HepG2 (cell line): Measurements from ENCODE around the gene ALDH1L2. TPM values are rescaled to one million over a fixed set of nuclear protein-coding genes. Genes with fewer than 3 reads are reported as not detected.
A peak's percentile ranks its signal among the peaks of the same experiment; 100 is the strongest.

Source experiments
- ATAC-seq: fragments of 200-7000 bp; cut with Tn5 transposase; 3 replicates; pipeline ENCODE4 v1.9.1; 2020; ENCODE audit warnings: mild to moderate bottlenecking, moderate library complexity
- Bru-seq: library from RNA; stranded (reverse); fragments of 400-500 nt; gene quantifications from one replicate; lab custom pipeline; 2021; lab: Mats Ljungman, UMichigan
- BruChase-seq, 2 experiments: library from RNA; stranded (reverse); fragments of 400-500 nt; gene quantifications; one replicate each; lab custom pipeline; 2021; lab: Mats Ljungman, UMichigan
- BruUV-seq: library from RNA; stranded (reverse); fragments of 400-500 nt; replicated peaks from 2 replicates; lab custom pipeline; 2021; lab: Mats Ljungman, UMichigan
- CTCF ChIA-PET: fragments of 300-600 bp; formaldehyde crosslinking; extraction: SDS; loops from one replicate; lab custom pipeline; 2021; ENCODE audit warnings: low total read pairs, inconsistent platforms, low intra/inter-chr PET ratio; lab: Yijun Ruan, JAX
- POLR2A ChIA-PET: fragments of 350-600 bp; sonication (Branson Sonifier 250); formaldehyde crosslinking; loops from one replicate; lab custom pipeline; 2020; ENCODE audit warnings: antibody characterized with exemption, inconsistent platforms; lab: Yijun Ruan, JAX
- DNase-seq: peaks from one replicate; pipeline ENCODE4 v3.0.0-alpha.2; 2015; ENCODE audit warnings: low spot score
- FAIRE-seq: peaks from 3 replicates; lab custom pipeline; 2011; peaks lifted over from hg19 to GRCh38; lab: Jason Lieb, UNC
- H2AFZ ChIP-seq: one replicate; pipeline ENCODE4 v1.6.1; 2011; ENCODE audit warnings: low read length, inconsistent platforms
- H3K27ac ChIP-seq: fragments of 300-600 bp; 3 replicates; pipeline ENCODE4 v1.8.0; 2011; ENCODE audit warnings: mixed run types, mild to moderate bottlenecking, mixed read lengths, low read length, inconsistent platforms; ENCODE audit not compliant: insufficient read depth; ENCODE audit errors: extremely low read length
- H3K27me3 ChIP-seq, 2 experiments: fragments of 200-600 bp in 1 of 2; 2 replicates in 1 of 2; 3 replicates in 1 of 2; pipeline versions ENCODE4 v1.6.0 to v1.8.0; 2011; ENCODE audit warnings: low read length in 2 of 2, mild to moderate bottlenecking in 2 of 2, moderate library complexity in 2 of 2, inconsistent platforms in 1 of 2; ENCODE audit not compliant: insufficient read depth in 2 of 2, control insufficient read depth in 1 of 2
- H3K36me3 ChIP-seq, 2 experiments: fragments of 200-600 bp in 1 of 2; replicated peaks in 1 of 2; 2 replicates in 1 of 2; 3 replicates in 1 of 2; pipeline versions ENCODE4 v1.5.1 to v1.8.0; 2011; ENCODE audit warnings: low read length in 2 of 2, inconsistent platforms in 1 of 2; ENCODE audit not compliant: insufficient read depth in 2 of 2, control insufficient read depth in 1 of 2
- H3K4me1 ChIP-seq: 2 replicates; pipeline ENCODE4 v1.5.1; 2012; ENCODE audit warnings: low read length, inconsistent platforms; ENCODE audit not compliant: insufficient read depth
- H3K4me2 ChIP-seq: 2 replicates; pipeline ENCODE4 v1.6.0; 2011; ENCODE audit warnings: low read depth, low read length, inconsistent platforms
- H3K4me3 ChIP-seq, 3 experiments: fragments of 200-600 bp in 1 of 3; sonication (generic), shearing (Covaris generic) in 1 of 3; replicated peaks in 1 of 3; 2 replicates each; pipeline ENCODE4 v1.5.1; 2011 to 2016; ENCODE audit warnings: low read length in 3 of 3, inconsistent platforms in 2 of 3, low read depth in 2 of 3, mild to moderate bottlenecking in 2 of 3, control low read depth in 1 of 3, mixed read lengths in 1 of 3; ENCODE audit not compliant: insufficient read depth in 1 of 3
- H3K79me2 ChIP-seq: one replicate; pipeline ENCODE4 v1.6.1; 2011; ENCODE audit warnings: low read length, inconsistent platforms; ENCODE audit not compliant: insufficient read depth
- H3K9ac ChIP-seq: 2 replicates; pipeline ENCODE4 v1.6.0; 2011; ENCODE audit warnings: mild to moderate bottlenecking, low read depth, low read length, inconsistent platforms; ENCODE audit not compliant: insufficient read depth
- H3K9me3 ChIP-seq: 2 replicates; pipeline ENCODE4 v1.5.1; 2012; ENCODE audit warnings: mild to moderate bottlenecking, low read length
- H4K20me1 ChIP-seq: 2 replicates; pipeline ENCODE4 v1.6.0; 2011; ENCODE audit warnings: inconsistent platforms, mild to moderate bottlenecking, low read length, moderate library complexity; ENCODE audit not compliant: insufficient read depth
- GPN1 ChIP-seq: sonication (generic); formaldehyde crosslinking; IDR thresholded peaks from 2 replicates; pipeline ENCODE4 v1.5.1; 2020; ENCODE audit warnings: missing genetic modification reagents, borderline replicate concordance
- HMG20B ChIP-seq: conservative IDR thresholded peaks from 2 replicates; pipeline ENCODE4 v1.6.1; 2016; ENCODE audit warnings: missing genetic modification reagents, missing compliant biosample characterization
- JARID2 ChIP-seq: sonication (generic); formaldehyde crosslinking; IDR thresholded peaks from 2 replicates; pipeline ENCODE4 v1.8.1; 2023; ENCODE audit warnings: missing genetic modification reagents, inconsistent platforms; ENCODE audit not compliant: insufficient replicate concordance
- SMARCC2 ChIP-seq: fragments of 450-650 bp; IDR thresholded peaks from 2 replicates; pipeline ENCODE4 v1.6.1; 2017; ENCODE audit warnings: antibody characterized with exemption, mild to moderate bottlenecking
- TGIF2 ChIP-seq: IDR thresholded peaks from 2 replicates; pipeline ENCODE4 v1.6.1; 2016; ENCODE audit warnings: control low read depth, missing compliant biosample characterization
- ZBTB33 ChIP-seq: sonication (generic); formaldehyde crosslinking; IDR thresholded peaks from 2 replicates; pipeline ENCODE4 v1.4.0; 2020; ENCODE audit warnings: missing genetic modification reagents
- ZIK1 ChIP-seq: sonication (generic); formaldehyde crosslinking; IDR thresholded peaks from 2 replicates; pipeline ENCODE4 v1.5.0; 2020; ENCODE audit warnings: mild to moderate bottlenecking, low read depth, missing genetic modification reagents, borderline replicate concordance
- WGBS: methylation state at CpG from one replicate; pipeline ENCODE4 v1.1.6; 2017; ENCODE audit warnings: low lambda C conversion rate; 5-methylcytosine and 5-hydroxymethylcytosine counted together
- in situ Hi-C: cut with HindIII; loops from 2 replicates; pipeline ENCODE4 v1.10.0; 2017; ENCODE audit warnings: low pct_unique_long_range_greater_than_20kb; ENCODE audit not compliant: extremely low pct_ligation_motif_present
- intact Hi-C: fragments of 100-400 bp; cut with micrococcal nuclease; formaldehyde crosslinking; loops from one replicate; pipeline ENCODE4 v1.10.0; 2022; ENCODE audit not compliant: unreplicated experiment
- long read RNA-seq, 2 experiments: library from RNA in 1 of 2; library from polyadenylated mRNA in 1 of 2; stranded (forward) in 1 of 2; unstranded in 1 of 2; transcript quantifications; one replicate each; pipeline ENCODE4 v2.0.0, GENCODE V29; 2019 to 2022
- polyA minus RNA-seq, 3 experiments: library from RNA; depleted of rRNA, polyadenylated mRNA; stranded (reverse); fragments of >200 nt; gene quantifications; 2 replicates each; pipeline ENCODE4 v1.2.3, GENCODE V29; 2011; ENCODE audit warnings: low replicate concordance in 1 of 3
- polyA plus RNA-seq, 8 experiments: library from polyadenylated mRNA; depleted of rRNA in 3 of 8; stranded (reverse) in 7 of 8; unstranded in 1 of 8; fragments of >200 nt; fragmentation: Illumina TruSeq in 4 of 8; extraction: Trizol in 4 of 8; gene quantifications; 2 replicates each; pipeline versions ENCODE4 v1.2.1 to v1.2.3, GENCODE V29; 2011 to 2016; ENCODE audit warnings: low read depth in 4 of 8, missing spikeins in 1 of 8, mixed read lengths in 1 of 8; ENCODE audit not compliant: insufficient read depth in 1 of 8
- total RNA-seq, 5 experiments: library from RNA; depleted of rRNA; stranded (reverse); fragments of >200 nt; fragmentation: Illumina TruSeq; extraction: Trizol; gene quantifications; 2 replicates each; pipeline ENCODE4 v1.2.3, GENCODE V29; 2016; ENCODE audit warnings: low read depth in 1 of 5
- TF ChIP-seq, protein P1 (sequence below): sonication (generic); formaldehyde crosslinking; IDR thresholded peaks from 2 replicates; pipeline ENCODE4 v1.5.1; 2020; ENCODE audit warnings: mild to moderate bottlenecking, missing genetic modification reagents, moderate library complexity
- TF ChIP-seq, protein P2 (sequence below), 2 experiments: sonication (generic) in 1 of 2; formaldehyde crosslinking in 1 of 2; IDR thresholded peaks; 2 replicates each; pipeline versions ENCODE4 v1.4.0 to v1.6.1; 2018 to 2020; ENCODE audit warnings: missing genetic modification reagents in 2 of 2, borderline replicate concordance in 1 of 2, low read depth in 1 of 2, mild to moderate bottlenecking in 1 of 2, missing biosample characterization in 1 of 2

Gene ALDH1L2
- 0.40 and 0.87 TPM in 2 replicates for total RNA-seq (2016; rRNA removed; fragmentation: Illumina TruSeq; extraction: Trizol)
- under 0.01 and 0.09 TPM in 2 replicates for total RNA-seq (2016; cell fraction: cytosol; rRNA removed; fragmentation: Illumina TruSeq; extraction: Trizol; ENCODE audit: low read depth)
- 0.59 and 0.87 TPM in 2 replicates for total RNA-seq (2016; cell fraction: insoluble cytoplasmic fraction; rRNA removed; fragmentation: Illumina TruSeq; extraction: Trizol)
- total RNA-seq (2016; cell fraction: membrane; rRNA removed; fragmentation: Illumina TruSeq; extraction: Trizol) = 0.17 and 0.25 TPM in 2 replicates
- 0.75 and 1.5 TPM in 2 replicates for total RNA-seq (2016; cell fraction: nucleus; rRNA removed; fragmentation: Illumina TruSeq; extraction: Trizol)
- 4.0 and 4.6 TPM in 2 replicates for polyA plus RNA-seq (2011; rRNA removed)
- polyA plus RNA-seq (2011; cell fraction: cytosol; rRNA removed) = 2.2 and 3.0 TPM in 2 replicates
- 3.5 and 4.1 TPM in 2 replicates for polyA plus RNA-seq (2011; cell fraction: nucleus; rRNA removed)
- polyA plus RNA-seq (2012) = 1.9 and 3.4 TPM in 2 replicates
- 0.02 and 0.03 TPM in 2 replicates for polyA plus RNA-seq (2016; cell fraction: cytosol; fragmentation: Illumina TruSeq; extraction: Trizol; ENCODE audit: low read depth)
- 0.71 and 0.83 TPM in 2 replicates for polyA plus RNA-seq (2016; cell fraction: insoluble cytoplasmic fraction; fragmentation: Illumina TruSeq; extraction: Trizol; ENCODE audit: low read depth)
- 0.06 and 0.12 TPM in 2 replicates for polyA plus RNA-seq (2016; cell fraction: membrane; fragmentation: Illumina TruSeq; extraction: Trizol; ENCODE audit: low read depth)
- 0.62 and 1.1 TPM in 2 replicates for polyA plus RNA-seq (2016; cell fraction: nucleus; fragmentation: Illumina TruSeq; extraction: Trizol; ENCODE audit: insufficient read depth, low read depth)
- 0.49 and 4.9 TPM in 2 replicates for polyA minus RNA-seq (2011; rRNA and poly(A)+ RNA removed; ENCODE audit: low replicate concordance)
- polyA minus RNA-seq (2011; cell fraction: cytosol; rRNA and poly(A)+ RNA removed) = 3.2 and 3.6 TPM in 2 replicates
- 10.1 and 11.7 TPM in 2 replicates for polyA minus RNA-seq (2011; cell fraction: nucleus; rRNA and poly(A)+ RNA removed)
- Bru-seq, nascent RNA = percentile 37 among the genes with signal in this experiment
- BruChase-seq, experiment 1, labeled RNA remaining after a 6-hour chase = percentile 42 among the genes with signal in this experiment
- BruChase-seq, experiment 2, labeled RNA remaining after a 2-hour chase = percentile 38 among the genes with signal in this experiment
- long read RNA-seq, experiment 1, partial matches to known transcripts = 1 of 1 reads
- long read RNA-seq, experiment 1, other reads (novel, unspliced or antisense) = 0 of 1 reads
- long read RNA-seq, experiment 2, full-length matches to known transcripts = 2 of 7 reads
- long read RNA-seq, experiment 2, partial matches to known transcripts = 1 of 7 reads
- long read RNA-seq, experiment 2, other reads (novel, unspliced or antisense) = 4 of 7 reads

DNA sequence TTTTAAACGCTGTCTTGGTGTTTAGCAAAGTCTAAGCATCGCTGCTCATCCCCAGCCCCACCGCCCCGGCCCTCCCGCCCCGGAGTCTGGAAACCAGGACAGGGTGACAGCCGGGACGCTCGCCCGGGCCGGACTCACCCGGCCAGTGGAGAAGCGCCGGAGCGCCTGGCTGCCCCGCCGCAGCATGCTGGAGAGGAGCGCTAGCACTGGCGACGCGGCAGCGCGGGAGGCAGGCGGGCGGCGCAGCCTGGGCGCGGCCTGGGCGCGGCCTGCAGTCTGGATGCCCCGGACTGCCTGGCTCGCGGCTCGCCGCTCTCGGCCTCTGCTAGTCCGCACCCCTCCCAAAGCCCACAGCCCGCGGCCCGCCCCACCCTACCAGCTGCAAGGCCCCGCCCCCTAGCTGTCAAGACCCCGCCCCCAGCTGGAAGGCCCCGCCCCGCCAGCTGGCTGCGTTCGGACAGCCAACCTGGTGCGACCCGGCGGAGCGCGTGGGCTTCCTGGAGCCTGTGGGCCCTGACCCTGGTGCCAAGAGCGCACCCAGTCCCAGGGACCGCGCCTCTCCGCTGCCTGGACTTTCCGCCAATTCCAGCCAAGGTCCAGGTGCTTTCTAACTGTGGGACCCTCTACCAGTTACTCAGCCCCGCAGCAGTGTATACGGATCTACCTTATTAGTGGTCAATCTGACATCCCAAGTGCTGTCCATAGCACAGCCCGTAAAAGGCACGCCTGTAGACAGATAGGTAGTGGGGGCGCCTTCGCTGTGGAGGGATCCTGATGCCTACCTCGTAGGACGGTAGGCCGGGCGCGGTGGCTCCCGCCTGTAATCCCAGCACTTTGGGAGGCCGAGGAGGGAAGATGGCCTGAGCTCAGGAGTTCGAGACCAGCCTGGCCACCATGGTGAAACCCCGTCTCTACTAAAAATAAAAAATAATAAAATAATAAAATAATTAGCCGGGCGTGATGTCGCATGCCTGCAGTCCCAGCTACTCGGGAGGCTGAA lies at the start of gene ALDH1L2:
Gene ALDH1L2 (minus strand): TSS at position 208 of the 1,000 bp plus-strand sequence. CDS start 22 bp downstream, at position 186.
- no TSS peak for BruUV-seq
- H3K79me2 ChIP-seq = no peaks in the 10 kb centered on the region
- peaks cover 16% of the 10 kb centered on the region for H3K4me1 ChIP-seq
- DNase-seq = peak; percentile 15
- intact Hi-C loops = no loop called here
- peak; percentile 97 for ATAC-seq
- peak within 1 kb of the TSS; percentile 86 for H3K4me2 ChIP-seq
- peak within 1 kb of the TSS; percentile 28 for H2AFZ ChIP-seq
- no peak for FAIRE-seq
- no peak within 1 kb of the TSS for H3K9ac ChIP-seq
- ChIA-PET POLR2A (interaction anchor here (1.3 to 1.8 kb wide), 2 partner anchors 23 kb away, joined by 3 to 12 read pairs; partner anchors contain the start of gene WASHC4), CTCF (no interaction called here)
- WGBS = 53% methylated on average over 30 of the region's 75 CpGs
- peak within 1 kb of the TSS; percentile 41 to 67 (median 48); a peak in 5 of 6 replicates for H3K4me3 ChIP-seq
- H3K36me3 ChIP-seq = no peaks in the 10 kb centered on the region
- H3K27me3 ChIP-seq = peaks cover 0 to 5% of the 10 kb centered on the region in 2 experiments; a peak in 1 of 5 replicates
- H3K9me3 ChIP-seq = no peaks in the 10 kb centered on the region
- H3K27ac ChIP-seq = no peak within 1 kb of the TSS
- no peaks in the 10 kb centered on the region for H4K20me1 ChIP-seq
- in situ Hi-C loops = no loop called here
- TF ChIP-seq ZBTB33 (CRISPR knock-in tag) = peak; percentile 91
- no peak for TF ChIP-seq HMG20B
- TF ChIP-seq, protein P1, sequence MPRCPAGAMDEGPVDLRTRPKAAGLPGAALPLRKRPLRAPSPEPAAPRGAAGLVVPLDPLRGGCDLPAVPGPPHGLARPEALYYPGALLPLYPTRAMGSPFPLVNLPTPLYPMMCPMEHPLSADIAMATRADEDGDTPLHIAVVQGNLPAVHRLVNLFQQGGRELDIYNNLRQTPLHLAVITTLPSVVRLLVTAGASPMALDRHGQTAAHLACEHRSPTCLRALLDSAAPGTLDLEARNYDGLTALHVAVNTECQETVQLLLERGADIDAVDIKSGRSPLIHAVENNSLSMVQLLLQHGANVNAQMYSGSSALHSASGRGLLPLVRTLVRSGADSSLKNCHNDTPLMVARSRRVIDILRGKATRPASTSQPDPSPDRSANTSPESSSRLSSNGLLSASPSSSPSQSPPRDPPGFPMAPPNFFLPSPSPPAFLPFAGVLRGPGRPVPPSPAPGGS (CRISPR knock-in tag) = peak; percentile 25; the same call in 1 of the 2 replicates
- TF ChIP-seq TGIF2 = 0 out of 2 replicates have a peak, but pooled peaks have one; percentile 30
- 0 out of 2 replicates have a peak, but pooled peaks have one; percentile 36 for TF ChIP-seq ZIK1 (CRISPR knock-in tag)
- TF ChIP-seq JARID2 (CRISPR knock-in tag) = no peak
- TF ChIP-seq GPN1 (CRISPR knock-in tag) = no peak
- TF ChIP-seq, protein P2, sequence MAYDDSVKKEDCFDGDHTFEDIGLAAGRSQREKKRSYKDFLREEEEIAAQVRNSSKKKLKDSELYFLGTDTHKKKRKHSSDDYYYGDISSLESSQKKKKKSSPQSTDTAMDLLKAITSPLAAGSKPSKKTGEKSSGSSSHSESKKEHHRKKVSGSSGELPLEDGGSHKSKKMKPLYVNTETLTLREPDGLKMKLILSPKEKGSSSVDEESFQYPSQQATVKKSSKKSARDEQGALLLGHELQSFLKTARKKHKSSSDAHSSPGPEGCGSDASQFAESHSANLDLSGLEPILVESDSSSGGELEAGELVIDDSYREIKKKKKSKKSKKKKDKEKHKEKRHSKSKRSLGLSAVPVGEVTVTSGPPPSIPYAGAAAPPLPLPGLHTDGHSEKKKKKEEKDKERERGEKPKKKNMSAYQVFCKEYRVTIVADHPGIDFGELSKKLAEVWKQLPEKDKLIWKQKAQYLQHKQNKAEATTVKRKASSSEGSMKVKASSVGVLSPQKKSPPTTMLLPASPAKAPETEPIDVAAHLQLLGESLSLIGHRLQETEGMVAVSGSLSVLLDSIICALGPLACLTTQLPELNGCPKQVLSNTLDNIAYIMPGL (CRISPR knock-in tag; IDR thresholded peaks at IDR 0.05; ENCODE audit: borderline replicate concordance in 1 of 2, low read depth in 1 of 2) = no peak
- TF ChIP-seq SMARCC2 = no peak
